Hepatocyte (in vitro differentiated cells): ENCODE results near the gene STRN4. TPM values are rescaled to one million over a fixed set of nuclear protein-coding genes. Genes with fewer than 3 reads are reported as not detected.

ENCODE experiments used
- DNase-seq: peaks from one replicate; pipeline ENCODE4 v3.0.0-alpha.2; 2016; ENCODE audit warnings: low spot score
- H2AFZ ChIP-seq: fragments of 200-600 bp; sonication (generic); 2 replicates; pipeline ENCODE4 v1.6.0; 2016; ENCODE audit warnings: antibody characterized with exemption, mild to moderate bottlenecking
- H3K27ac ChIP-seq: fragments of 200-600 bp; sonication (generic); 2 replicates; pipeline ENCODE4 v1.5.1; 2016; ENCODE audit warnings: mild to moderate bottlenecking
- H3K27me3 ChIP-seq: fragments of 200-600 bp; sonication (generic); 2 replicates; pipeline ENCODE4 v1.6.1; 2016
- H3K36me3 ChIP-seq: fragments of 200-600 bp; sonication (generic); replicated peaks from 2 replicates; pipeline ENCODE4 v1.5.1; 2016; ENCODE audit warnings: low read depth; ENCODE audit not compliant: insufficient read depth
- H3K4me1 ChIP-seq: fragments of 200-600 bp; sonication (generic); 2 replicates; pipeline ENCODE4 v1.5.1; 2016; ENCODE audit warnings: mild to moderate bottlenecking, moderate library complexity; ENCODE audit not compliant: insufficient read depth
- H3K4me2 ChIP-seq: fragments of 200-600 bp; sonication (generic); 2 replicates; pipeline ENCODE4 v1.6.0; 2016
- H3K4me3 ChIP-seq: fragments of 200-600 bp; sonication (generic); 2 replicates; pipeline ENCODE4 v1.5.1; 2016; ENCODE audit warnings: mild to moderate bottlenecking
- H3K79me2 ChIP-seq: fragments of 200-600 bp; sonication (generic); 2 replicates; pipeline ENCODE4 v1.6.0; 2017; ENCODE audit warnings: mild to moderate bottlenecking
- H3K9me2 ChIP-seq: fragments of 200-600 bp; sonication (generic); replicated peaks from 2 replicates; pipeline ENCODE4 v1.6.0; 2017; ENCODE audit warnings: mild to moderate bottlenecking; ENCODE audit not compliant: insufficient read depth
- H3K9me3 ChIP-seq: fragments of 200-600 bp; sonication (generic); 2 replicates; pipeline ENCODE4 v1.5.1; 2016; ENCODE audit warnings: low read depth, mild to moderate bottlenecking
- H4K20me1 ChIP-seq: fragments of 200-600 bp; sonication (generic); 2 replicates; pipeline ENCODE4 v1.6.0; 2016; ENCODE audit warnings: mild to moderate bottlenecking; ENCODE audit not compliant: insufficient read depth, poor library complexity, severe bottlenecking
- CTCF ChIP-seq: fragments of 200-600 bp; sonication (generic); IDR thresholded peaks from 2 replicates; pipeline ENCODE4 v1.5.1; 2016; ENCODE audit warnings: antibody characterized with exemption, mild to moderate bottlenecking; ENCODE audit not compliant: poor library complexity
- EZH2 ChIP-seq: fragments of 200-600 bp; sonication (generic); IDR thresholded peaks from 2 replicates; pipeline ENCODE4 v1.6.1; 2016; ENCODE audit warnings: antibody characterized with exemption, mild to moderate bottlenecking, borderline replicate concordance
- EZH2phosphoT487 ChIP-seq: fragments of 200-600 bp; sonication (generic); IDR thresholded peaks from one replicate; pipeline ENCODE4 v1.6.1; 2018; ENCODE audit warnings: antibody characterized with exemption, mild to moderate bottlenecking, low read depth, moderate library complexity; ENCODE audit not compliant: unreplicated experiment, severe bottlenecking
- WGBS: methylation state at CpG from one replicate; pipeline ENCODE4 v1.1.6; 2016; ENCODE audit warnings: low lambda C conversion rate; ENCODE audit errors: missing lambda C conversion rate; 5-methylcytosine and 5-hydroxymethylcytosine counted together
- polyA plus RNA-seq: library from polyadenylated mRNA; unstranded; fragments of >200 nt; fragmentation: Nextera tagmentation; extraction: Ambion mirVana; gene quantifications from 2 replicates; pipeline ENCODE4 v1.2.1, GENCODE V29; 2016
- total RNA-seq: library from RNA; depleted of rRNA; stranded (reverse); fragments of >200 nt; gene quantifications from 2 replicates; pipeline ENCODE4 v1.2.3, GENCODE V29; 2014

The STRN4 gene
- total RNA-seq (57.6 and 64.1 TPM in 2 replicates), polyA plus RNA-seq (58.0 and 63.7 TPM in 2 replicates)

GRCh38 chr19:46746281-46747057 lies at the start of gene STRN4:
STRN4 (minus strand) TSS chr19:46746450; CDS start chr19:46746430, 20 bp downstream.
- peak within 1 kb of the TSS; percentile 94 for H2AFZ ChIP-seq
- H3K9me2 ChIP-seq = no peaks in the 10 kb centered on the region
- no peaks in the 10 kb centered on the region for H3K27me3 ChIP-seq
- peak within 1 kb of the TSS; percentile 100 for H3K4me3 ChIP-seq
- H4K20me1 ChIP-seq = peaks cover 43% of the 10 kb centered on the region
- TF ChIP-seq CTCF (no peak), EZH2phosphoT487 (no peak), EZH2 (no peak)
- peak within 1 kb of the TSS; percentile 96 for H3K27ac ChIP-seq
- WGBS = 3% methylated on average over 8 of the region's 74 CpGs
- H3K9me3 ChIP-seq = no peaks in the 10 kb centered on the region
- H3K36me3 ChIP-seq = no peaks in the 10 kb centered on the region
- peak; percentile 87 for DNase-seq
- H3K4me2 ChIP-seq = peak within 1 kb of the TSS; percentile 97
- H3K79me2 ChIP-seq = peaks cover 63% of the 10 kb centered on the region
- peaks cover 11% of the 10 kb centered on the region for H3K4me1 ChIP-seq

- Histone ChIP-seq H3K9me3 (no peaks in the 10 kb centered on the region), H3K79me2 (peaks cover 12% of the 10 kb centered on the region), H3K4me2 (no peak overlapping the region)
Measured at GRCh38 chr19:46791944-46792343, 45.7 kb upstream of the STRN4 start.

GRCh38 chr19:46789371-46789770 lies 43.1 kb upstream of the STRN4 start:
- Histone ChIP-seq H4K20me1 (peaks cover 4% of the 10 kb centered on the region), H3K9me3 (no peaks in the 10 kb centered on the region), H3K27ac (no peak overlapping the region), H3K4me2 (no peak overlapping the region), H3K4me3 (no peak overlapping the region), H3K79me2 (peaks cover 30% of the 10 kb centered on the region), H3K27me3 (no peaks in the 10 kb centered on the region), H3K9me2 (no peaks in the 10 kb centered on the region), H2AFZ (no peak overlapping the region), H3K4me1 (peaks cover 18% of the 10 kb centered on the region), H3K36me3 (no peaks in the 10 kb centered on the region)
- 90% methylated on average over 8 of the region's 8 CpGs for WGBS
- no peak for DNase-seq
- no peak for TF ChIP-seq EZH2phosphoT487

More at GRCh38 chr19:46791944-46792343, 45.7 kb upstream of the STRN4 start:
- Histone ChIP-seq H2AFZ (no peak overlapping the region), H3K27ac (no peak overlapping the region), H3K27me3 (no peaks in the 10 kb centered on the region), H3K4me3 (no peak overlapping the region), H4K20me1 (no peaks in the 10 kb centered on the region), H3K9me2 (no peaks in the 10 kb centered on the region), H3K36me3 (no peaks in the 10 kb centered on the region), H3K4me1 (peaks cover 9% of the 10 kb centered on the region)
- 54% methylated on average over 5 of the region's 5 CpGs for WGBS
- no peak for DNase-seq
- TF ChIP-seq EZH2 = no peak
- no peak for TF ChIP-seq CTCF
- no peak for TF ChIP-seq EZH2phosphoT487

GRCh38 chr19:46788968-46789338 lies 42.7 kb upstream of the STRN4 start:
- peaks cover 22% of the 10 kb centered on the region for H3K4me1 ChIP-seq
- WGBS = 56% methylated on average over 9 of the region's 9 CpGs
- TF ChIP-seq CTCF = no peak
- no peak for TF ChIP-seq EZH2
- no peak for TF ChIP-seq EZH2phosphoT487
- H3K9me2 ChIP-seq = no peaks in the 10 kb centered on the region
- no peaks in the 10 kb centered on the region for H3K27me3 ChIP-seq
- H3K79me2 ChIP-seq = peaks cover 34% of the 10 kb centered on the region
- no peak for DNase-seq
- no peaks in the 10 kb centered on the region for H3K36me3 ChIP-seq
- H3K27ac ChIP-seq = no peak overlapping the region
- H2AFZ ChIP-seq = no peak overlapping the region
- H3K4me3 ChIP-seq = no peak overlapping the region
- H4K20me1 ChIP-seq = peaks cover 4% of the 10 kb centered on the region
- H3K9me3 ChIP-seq = no peaks in the 10 kb centered on the region
- H3K4me2 ChIP-seq = peak overlapping the region; percentile 87
